ENCODE data around the gene TNNT1. TPM values are rescaled to one million over a fixed set of nuclear protein-coding genes. Genes with fewer than 3 reads are reported as not detected.
"Not testable (repeated sequence)": the region's sequence is repeated elsewhere in the genome, so short reads cannot be mapped to it uniquely, and the experiment has no call there.

TNNT1 gene, protein sequence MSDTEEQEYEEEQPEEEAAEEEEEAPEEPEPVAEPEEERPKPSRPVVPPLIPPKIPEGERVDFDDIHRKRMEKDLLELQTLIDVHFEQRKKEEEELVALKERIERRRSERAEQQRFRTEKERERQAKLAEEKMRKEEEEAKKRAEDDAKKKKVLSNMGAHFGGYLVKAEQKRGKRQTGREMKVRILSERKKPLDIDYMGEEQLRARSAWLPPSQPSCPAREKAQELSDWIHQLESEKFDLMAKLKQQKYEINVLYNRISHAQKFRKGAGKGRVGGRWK
- polyA plus RNA-seq (2013, experiment 1 of 2; ENCODE audit: insufficient read length) = 10.3 TPM
- polyA plus RNA-seq (2013, experiment 2 of 2; ENCODE audit: insufficient read length) = 11.3 TPM

DNA sequence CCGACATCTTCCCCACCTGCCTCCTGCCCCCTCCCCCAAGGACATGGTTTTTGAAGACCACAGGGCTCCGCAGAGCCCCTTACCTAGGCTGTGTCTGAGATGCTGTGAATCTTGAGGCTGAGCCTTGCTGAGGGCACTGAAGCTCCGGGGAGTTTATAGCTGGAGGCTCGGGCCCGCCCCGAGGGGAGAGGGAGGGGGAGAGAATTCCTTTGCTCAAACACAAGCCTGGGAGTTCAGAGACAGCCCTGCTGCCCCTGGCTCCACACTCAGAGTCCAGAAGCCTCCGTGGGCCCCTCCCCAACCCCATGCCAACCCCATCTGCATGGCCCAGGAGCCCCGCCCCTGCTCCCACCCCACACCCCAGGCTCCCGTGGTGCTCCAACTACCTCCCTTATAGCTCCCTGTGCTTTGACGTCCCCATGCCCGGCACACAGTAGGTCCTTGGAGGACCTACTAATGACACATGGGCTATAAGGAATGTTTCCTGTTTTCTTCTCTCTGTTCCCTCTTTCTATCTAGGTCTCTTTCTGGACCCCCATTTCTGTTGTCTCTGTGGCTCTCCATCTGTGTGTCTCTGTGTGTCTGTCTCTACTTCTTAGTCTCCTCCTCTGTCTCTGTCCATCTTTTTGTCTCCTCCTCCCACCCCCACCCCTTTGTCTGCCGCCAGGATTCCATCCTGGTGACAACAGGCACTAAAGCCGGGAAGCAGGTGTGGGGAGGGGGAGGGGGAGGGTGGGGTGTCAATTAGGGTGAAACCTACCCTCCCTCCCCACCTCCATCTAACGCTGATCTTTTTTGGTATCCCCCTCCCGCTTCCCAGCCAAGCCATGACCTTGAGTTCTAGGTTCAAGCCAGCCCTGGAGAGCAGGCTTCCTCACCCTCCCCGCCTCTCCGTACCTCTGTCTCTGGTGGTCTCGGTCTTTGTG is at the start of gene TNNT1:
Gene TNNT1, minus strand, starts transcription at position 129 of the 926 bp plus-strand sequence. CDS start 2,049 bp downstream, outside the sequence.
- peak; percentile 26 for DNase-seq

DNA sequence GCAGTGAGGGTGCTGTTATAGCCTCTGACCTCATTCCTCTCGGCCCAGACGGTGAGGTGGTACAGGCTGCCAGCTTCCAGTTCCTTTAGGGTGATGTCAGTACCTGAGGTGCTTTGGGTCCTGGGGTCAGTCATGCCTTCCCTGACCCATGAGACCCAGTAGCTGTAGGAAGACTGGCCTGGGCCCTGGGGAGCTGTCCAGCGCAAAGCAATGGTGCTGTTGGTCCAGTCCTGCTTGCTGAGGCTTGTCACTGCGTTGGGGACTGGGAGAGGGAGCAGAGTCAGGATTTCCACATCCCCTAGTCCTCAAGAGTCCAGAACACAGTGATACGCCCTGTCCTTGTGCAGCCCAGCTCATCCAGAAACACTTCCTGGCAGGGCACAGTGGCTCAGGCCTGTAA is 49.6 kb upstream of the TNNT1 start:
- DNase-seq = no peak

DNA sequence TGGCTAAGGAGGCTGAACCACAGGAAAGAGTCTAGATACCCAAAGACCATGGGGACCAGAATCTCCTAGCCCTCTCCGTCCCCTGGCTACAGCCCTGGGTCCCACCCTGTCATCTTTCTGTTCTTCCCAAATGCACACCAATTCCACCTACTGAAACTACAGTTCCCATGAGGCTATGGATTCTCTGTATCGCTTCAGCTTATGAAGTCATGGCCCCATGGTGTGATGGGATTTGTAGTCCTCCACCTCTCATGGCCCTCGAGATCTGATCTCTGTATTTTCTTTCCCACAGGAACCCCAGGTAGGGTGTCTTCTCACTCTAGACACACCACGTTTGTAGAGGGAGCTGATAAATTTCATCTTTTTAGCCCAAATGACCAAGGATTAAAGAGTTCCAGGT is 48.5 kb upstream of the TNNT1 start:
- no peak for DNase-seq

DNA sequence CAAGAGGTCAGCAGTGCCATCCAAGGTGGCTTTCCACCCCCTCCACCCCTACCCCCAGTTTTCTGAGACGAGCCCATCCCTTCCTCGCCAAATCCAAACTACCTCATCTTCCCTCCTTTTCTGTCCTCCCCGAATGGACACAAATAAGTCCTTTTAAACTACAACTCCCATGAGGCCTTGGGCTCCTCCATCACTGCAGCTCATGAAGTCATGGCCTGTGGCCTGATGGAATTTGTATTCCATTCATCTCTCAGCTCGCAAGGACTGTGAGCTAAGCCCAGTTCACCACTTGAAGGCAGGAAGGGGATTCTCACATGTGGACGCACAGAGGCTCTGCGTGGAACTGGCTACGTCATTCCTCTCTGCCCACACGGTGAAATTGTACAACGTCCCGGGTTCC is 47.8 kb upstream of the TNNT1 start:
- DNase-seq = no peak

DNA sequence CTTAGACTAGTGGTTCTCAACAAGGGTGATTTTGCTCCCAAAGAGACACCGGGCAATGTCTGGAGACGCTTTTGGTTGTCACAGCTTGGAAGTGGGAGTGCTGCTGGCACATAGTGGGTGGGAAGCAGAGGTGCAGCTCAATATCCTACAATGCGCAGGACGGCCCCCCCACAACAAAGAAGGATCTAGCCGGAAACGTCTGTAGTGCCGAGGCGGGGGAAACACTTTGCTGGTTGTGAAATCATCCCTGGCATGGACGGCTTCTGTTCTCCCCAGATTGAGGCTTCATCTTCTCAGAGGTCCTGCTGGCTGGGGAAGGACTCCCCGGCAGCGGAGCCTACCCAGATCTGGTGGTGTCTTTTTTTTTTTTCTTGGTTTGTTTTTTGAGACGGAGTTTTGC is 44.5 kb upstream of the TNNT1 start:
- no peak for DNase-seq

DNA sequence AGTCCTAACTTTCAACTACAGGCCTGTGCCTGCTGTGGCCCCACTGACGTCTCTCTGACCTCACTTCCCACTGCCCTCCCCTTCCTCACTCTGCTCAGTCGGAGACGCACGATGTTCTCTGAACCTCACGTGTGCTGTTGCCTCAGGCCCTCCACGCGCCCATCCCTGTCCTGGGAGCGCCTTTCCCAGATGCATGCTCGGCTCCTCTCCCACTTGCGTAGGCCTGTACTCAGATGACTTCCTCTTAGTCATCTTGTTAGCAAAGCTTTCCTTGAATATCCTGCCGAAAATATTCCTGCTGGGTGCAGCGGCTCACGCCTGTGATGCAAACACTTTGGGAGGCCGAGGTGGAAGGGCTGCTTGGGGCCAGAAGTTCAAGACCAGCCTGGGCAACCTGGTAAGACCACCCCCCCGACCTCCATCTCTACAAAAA is 40.4 kb upstream of the TNNT1 start:
- DNase-seq = peak; percentile 75

DNA sequence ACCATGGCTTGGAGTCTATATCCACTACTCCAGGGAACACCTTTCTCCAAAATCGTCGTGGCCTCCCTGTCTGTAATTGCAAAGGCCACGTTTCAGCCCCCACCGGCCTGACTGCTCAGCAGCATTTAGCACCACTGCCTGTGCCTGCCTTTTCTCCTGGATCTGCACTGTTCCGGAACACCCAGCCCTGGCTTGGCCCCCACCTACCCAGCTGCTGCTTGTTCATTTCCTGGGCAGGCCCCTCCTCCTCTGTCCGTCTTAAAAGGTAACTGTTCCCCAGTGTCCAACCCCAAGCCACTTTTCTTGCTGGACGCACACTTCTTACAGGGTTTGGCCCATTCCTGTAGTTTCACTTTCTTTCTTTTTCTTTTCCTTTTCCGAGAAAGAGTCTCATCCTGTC is 39.6 kb upstream of the TNNT1 start:
- no peak for DNase-seq

DNA sequence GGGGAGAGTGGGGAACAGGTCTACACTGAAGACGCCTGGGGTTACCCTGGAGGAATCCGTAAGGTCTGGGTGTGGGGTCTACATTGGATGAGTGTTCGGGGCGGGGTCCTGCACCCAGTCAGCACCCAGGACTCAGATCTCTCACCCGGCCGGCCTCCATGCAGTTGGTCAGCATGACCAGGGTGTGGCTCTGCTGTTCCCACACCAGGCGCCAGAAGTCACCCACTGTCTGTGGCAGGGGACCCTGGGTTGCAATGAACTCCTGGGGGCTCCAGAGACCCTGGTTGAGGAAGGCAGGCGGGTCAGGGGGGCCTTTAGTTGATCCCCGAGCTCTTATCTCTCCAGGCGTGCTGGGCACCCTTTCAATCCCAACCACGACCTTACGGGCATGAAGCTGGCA is 37.1 kb upstream of the TNNT1 start:
- DNase-seq = no peak

DNA sequence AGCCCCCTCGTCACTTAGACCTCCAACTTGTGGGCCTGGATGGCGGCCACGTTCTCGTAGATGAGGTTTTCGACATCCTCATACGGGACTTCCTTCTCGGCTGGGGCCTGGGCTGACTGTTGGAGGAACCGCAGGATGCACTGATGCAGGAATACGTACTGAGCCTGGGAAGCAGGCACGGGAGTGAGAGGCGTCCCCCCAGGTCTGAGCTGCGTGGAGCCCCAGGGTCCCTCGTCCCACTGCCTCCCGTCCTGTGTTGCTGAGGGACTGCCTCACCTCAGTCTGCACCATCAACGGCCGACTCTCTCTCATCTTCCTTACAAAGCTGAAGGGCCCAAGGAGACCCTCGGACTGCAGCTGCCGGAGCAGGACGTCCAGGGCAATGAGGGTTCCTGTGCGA is 32.7 kb upstream of the TNNT1 start:
- no peak for DNase-seq

DNA sequence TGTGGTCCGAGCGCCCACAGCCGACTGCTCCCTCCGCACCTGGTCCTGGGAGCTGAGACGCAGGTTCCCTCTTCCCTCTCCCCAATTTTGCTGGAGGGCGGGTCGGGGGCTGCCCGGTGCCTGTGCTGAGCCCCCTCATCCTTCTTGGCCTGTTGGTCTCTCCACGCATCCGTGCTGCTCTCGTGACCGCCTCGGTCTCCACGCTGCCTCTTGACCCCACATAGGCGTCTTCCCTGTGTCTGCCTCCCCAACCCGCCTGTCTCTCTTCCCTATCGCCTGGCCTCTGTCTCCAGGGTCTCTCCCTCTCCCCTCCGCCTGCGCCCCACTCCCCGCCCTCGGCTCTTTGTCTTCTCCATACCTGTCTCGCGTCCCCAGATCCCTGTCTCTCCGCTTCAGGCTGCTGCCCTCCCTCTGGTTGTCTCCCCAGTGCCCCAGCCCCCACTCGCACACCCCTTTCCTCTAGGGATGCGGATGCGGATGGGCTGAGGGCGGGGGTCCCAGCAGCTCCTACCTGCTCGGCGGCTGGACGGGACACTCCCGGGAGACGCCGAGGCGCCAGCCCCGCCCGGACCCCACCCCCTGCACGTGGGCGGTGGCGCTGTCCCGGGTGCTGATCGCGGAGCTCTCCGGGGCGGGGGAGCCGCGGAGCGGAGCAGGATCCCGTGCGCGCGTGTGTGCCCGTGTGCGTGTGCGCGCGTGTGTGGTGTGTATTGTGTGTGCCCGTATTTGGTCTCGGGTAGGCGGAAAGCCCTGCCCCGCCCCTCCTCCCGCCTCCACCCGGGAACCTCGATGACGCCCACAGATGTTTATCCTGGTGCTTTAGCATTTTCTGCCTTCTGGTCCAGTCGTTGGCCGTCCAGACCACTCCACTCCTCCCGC is 30.8 kb upstream of the TNNT1 start, which contains the start of gene SYT5:
Gene SYT5, minus strand, starts transcription at position 684 of the 879 bp plus-strand sequence. CDS start 1,248 bp downstream, outside the sequence.
- peak; percentile 32 for DNase-seq

DNA sequence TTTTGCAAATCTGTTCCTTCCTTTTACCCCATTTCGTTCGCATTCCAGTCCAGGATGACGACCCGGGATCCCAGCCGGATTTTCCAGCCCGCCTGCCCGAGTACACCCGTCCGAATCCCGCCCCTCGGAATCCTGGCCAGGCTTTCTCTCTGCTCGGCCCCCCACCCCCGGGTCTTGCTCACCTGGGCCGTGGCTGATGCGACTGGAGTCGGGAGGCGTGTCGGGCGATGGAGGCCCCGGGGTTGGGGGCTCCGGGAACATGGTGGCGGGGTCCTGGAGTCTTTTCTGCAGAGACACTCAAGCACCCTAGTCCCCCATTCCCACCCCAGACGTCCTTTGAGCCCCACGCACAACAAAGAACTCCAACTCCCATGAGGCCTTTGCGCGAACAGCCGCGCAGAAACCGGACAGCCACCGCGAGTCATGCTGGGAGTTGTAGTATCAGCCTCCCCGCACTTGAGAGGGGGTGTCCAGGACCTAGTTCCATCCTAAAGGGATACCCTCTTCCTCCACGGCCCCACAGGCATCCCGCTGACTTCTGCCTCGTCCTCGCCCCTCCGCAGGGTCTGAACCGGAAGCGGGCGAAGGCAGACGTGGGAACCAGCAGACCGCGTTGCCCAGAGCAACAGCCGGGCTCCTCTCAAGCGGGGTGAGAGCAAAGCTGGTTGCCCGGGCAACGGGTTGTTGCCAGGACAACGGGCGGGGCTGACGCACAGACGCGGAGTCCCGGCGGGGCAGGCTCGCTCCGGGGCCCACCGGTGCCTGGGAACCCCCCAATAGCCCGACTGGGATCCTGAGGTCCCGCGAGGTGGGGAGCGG is 30.0 kb upstream of the TNNT1 start:
- DNase-seq = peak; percentile 84

DNA sequence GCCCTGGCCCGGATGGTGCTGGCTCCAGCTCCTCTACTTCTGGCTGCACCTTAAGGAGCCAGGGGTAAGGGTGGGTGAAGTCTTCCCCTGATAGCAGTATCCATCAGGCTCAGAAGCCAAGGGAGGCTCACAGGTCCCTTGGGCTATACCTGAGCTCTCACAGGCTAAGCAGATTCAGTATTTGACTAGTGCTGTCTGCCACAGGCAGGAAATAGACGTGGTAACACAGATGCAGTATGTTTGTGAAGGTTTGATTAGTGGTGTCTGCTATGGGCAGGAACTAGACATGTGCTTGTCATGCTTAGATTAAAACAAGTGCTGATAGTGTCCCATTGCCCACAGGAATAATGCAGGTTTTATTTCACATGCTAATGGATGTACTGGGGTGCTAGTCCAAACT is 27.1 kb upstream of the TNNT1 start:
- DNase-seq = no peak

DNA sequence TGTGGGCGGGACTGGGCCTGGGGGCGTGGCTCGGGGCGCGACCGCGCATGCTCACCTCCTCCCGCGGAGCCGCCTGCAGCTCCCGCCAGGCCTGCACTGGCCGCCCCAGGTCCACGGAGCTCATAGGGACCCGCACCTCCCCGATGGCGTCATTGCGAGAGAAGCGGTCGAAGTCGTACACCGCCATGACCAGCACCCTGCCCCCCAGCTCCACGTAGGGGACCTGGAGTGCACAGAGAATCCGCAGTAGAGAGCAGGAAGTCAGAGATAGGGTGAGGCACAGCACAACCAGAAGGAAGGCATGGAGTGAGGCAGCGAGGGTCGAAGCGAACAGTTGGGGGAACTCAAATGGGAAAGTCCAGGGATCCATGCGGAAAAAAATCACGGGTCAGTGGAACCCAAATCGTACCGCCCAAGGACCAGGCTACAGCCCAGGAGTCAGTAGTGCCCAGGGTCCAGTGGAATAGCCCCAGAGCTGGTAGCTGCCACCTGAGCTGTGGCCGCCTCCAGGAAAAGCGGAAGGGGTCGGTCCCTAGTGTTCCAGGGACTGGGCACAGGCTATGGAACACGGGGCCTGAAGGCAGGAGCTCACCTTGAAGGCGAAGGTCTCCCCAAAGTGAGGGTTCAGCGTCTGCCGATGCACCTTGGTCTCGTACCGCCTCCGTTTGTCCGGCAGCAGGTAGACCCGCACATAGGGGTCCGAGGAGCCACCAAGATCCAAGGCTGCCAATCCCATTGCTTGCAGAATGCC is 26.3 kb upstream of the TNNT1 start:
- no peak for DNase-seq

DNA sequence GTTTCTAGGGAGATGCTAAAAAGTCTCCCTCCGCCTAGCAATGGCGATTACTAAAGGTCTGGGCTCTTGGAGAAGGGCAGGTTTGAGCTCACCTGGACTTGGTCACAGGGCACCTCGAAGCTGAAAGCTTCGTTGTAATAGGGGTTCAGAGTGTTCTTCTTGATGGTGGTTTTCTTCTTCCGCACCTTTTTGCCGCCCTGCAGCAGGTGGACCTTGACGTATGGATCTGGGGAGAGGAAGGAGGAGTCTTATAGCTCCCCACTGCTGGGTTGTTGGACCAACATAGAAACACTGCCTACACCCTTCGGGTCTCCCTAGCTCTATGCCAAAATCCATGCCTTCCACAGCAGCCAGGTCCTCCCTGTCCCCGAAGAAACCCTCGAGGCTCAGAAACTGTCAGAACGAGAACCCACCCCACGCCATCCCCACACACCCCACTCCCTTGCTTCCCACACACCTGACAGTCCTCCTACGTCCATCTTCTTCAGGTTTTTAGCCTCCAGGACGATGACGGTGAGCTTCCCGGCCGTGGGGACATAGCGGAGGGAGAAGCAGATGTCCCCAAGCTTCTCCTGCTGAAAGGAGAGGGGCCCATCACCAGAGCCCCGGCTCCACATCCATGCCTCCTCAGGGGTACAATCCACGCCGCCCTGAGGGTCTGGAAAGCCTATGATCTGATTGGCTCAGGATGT is 25.6 kb upstream of the TNNT1 start:
- no peak for DNase-seq

DNA sequence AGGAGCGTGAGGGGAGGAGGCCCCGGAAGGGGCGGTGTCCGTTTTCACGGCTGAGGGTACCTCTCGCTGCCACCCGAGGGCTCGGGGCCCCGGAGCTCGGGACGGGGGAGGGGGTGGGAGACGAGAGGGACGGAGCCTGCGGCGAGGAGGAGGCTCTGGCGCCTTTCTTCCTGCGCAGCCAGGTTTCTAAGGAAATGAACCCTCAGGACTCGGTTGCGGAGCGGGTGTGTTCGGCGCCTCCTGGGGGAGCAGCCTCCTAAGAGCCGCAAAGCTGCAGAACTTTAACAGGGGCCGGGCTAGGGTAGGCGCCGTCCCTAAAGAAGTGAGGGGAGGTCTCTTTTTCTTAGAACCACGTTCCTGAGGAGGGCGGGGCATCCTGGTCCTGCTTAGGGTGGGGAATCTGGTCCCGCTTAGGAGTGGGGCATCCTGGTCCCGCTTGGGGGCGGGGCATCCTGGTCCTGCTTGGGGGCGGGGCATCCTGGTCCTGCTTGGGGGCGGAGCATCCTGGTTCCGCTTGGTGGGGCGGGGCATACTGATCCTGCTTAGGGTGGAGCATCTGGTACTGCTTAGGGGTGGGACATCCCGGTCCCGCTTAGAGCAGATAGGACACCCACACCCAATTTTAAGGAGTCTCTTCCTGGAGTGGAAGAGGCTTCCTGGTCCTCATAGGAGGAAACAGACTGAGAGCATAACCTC is 24.9 kb upstream of the TNNT1 start:
- DNase-seq = peak; percentile 74

DNA sequence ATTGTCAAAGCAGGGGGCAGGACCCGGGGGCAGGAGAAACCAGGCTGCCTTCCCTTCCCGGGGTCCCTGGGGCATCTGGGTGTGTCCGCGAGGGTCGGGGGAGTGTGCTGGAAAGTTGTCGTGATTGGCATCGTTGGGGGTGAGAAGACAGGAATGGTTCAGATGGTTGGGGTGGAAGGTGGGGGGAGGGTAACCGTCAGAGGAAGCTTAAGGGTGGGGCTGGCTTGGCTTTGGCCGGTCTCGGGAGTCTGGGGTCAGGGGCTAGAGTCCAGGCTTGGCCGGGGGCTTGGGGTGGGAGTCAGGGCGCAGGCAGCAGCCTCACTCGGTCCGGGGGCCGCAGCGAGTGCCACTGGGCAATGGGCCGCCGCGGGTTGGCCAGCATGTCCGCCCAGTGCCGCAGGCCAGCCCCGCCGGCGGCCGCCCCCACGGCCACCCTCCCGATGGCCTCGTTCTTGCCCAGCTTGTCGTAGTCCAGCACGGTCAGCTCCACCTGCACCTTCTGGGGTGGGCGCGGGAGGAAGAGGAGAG is 24.2 kb upstream of the TNNT1 start:
- DNase-seq = no peak

DNA sequence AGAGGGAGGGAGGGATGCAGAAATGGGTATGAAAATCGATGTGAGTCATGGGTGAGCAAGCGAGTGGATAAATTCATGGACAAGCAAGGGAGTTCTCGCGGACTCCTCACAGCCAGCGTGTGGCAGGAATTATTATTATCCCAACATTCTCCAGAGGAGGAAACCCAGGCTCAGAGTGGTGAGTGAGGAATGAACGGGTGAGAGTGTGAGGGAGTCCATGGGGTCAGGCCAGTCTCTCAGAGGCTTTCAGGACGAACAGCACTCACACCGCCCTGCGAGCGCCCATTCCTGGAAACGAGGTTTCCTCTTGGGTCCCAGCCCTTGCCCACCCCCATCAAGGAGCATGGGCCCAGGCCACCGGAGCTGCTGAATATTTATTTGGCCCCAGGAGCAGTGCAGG is 23.7 kb upstream of the TNNT1 start:
- DNase-seq = peak; percentile 88

DNA sequence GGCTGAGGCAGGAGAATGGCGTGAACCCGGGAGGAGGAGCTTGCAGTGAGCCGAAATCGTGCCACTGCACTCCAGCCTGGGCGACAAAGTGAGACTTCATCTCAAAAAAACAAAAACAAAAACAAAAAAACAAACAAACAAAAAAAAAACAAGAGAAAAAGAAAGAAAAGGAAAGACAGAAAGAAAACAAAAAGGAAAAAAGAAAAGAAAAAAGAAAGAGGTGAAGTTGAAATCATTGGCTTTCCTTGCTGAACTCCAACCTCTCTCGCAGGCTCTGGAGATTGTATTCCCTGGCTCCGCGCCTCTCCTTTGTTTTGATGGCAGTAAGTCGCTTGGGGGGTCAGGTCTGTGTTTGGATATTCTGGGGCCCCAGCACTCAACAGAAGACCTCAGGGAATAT is 23.3 kb upstream of the TNNT1 start:
- DNase-seq = not testable (repeated sequence)

DNA sequence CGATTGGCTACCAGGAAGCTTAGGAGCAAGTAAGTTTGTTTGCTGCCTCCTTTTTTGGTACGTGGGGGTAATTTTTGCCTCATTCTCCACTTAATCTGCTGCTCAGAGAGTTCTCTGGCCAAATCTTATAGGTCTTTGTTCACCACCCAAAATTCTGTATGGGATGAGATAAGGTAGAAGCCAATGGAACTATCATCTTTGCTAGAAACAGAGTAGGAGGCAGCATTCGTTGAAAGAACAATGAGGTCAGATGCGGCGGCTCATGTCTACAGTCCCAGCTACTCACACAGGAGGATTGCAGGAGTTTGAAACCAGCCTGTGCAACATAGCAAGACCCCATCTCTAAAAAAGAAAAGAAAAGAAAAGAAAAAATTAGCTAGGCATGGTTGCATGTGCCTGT is 22.4 kb upstream of the TNNT1 start:
- DNase-seq = no peak
